HG03442 (cell line): ENCODE measurements around the gene CLDN6.

ENCODE experiments used
- ATAC-seq: cut with Tn5 transposase; IDR thresholded peaks from one replicate; pipeline ENCODE4 v1.9.1; 2021; ENCODE audit warnings: mild to moderate bottlenecking, moderate library complexity; ENCODE audit not compliant: unreplicated experiment

CLDN6 gene

GRCh38 chr16:2974319-2975056, 43.5 kb downstream of the CLDN6 start:
- no peak for ATAC-seq

DNA sequence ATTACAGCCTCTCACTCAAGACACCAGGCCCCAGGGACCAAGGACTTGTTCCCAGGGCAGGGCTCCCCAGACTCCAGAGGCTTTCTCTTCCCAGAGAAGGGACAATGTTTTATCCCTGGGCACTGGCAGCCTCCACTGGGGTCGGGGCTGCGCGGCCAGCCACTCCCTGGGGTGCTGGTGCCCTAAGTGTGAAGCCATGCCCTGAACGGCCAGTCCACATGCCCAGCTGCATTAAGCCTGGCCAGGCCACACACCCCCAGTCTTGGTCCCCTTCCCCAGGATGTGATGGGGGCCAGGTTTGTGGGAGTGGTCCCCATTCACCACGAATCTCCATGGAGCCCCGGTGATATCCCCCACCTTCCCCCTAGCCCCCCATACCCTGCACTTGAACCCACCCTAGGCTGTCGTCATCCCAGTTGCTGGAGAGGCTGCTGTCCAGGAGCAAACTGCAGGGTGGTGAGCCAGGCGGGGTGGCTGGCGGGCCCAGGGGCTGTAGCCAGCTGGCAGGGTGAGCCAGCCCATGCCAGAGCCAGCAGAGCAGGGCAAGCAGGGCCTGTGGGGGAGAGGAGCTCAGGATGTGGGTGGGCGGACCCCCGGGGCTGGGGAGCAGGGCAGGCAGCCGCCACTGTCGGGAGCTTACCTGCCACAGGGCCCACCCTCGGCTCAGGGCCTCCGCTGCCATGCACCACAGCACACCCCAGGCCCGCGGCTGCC, 44.2 kb downstream of the CLDN6 start:
- no peak for ATAC-seq

DNA sequence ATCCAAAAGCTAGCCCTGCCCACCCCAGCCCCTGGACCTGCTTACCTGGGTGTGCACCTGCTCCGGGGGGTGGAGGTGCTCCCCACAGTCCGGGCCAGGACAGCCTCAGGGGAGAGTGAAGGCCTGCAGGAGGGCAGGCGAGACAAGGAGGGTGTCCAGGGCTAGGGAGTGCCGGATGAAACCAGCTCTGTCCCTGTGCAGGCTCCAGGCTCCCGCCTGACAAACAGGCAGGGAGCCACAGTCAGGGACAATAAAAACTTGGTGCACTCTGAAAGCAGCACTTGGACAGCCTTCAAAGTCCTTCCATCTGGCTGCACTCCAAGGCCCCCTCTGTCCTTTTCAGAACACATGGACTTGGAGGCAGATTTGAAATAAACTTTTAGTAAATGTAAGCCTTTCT, 44.9 kb downstream of the CLDN6 start:
- no peak for ATAC-seq

DNA sequence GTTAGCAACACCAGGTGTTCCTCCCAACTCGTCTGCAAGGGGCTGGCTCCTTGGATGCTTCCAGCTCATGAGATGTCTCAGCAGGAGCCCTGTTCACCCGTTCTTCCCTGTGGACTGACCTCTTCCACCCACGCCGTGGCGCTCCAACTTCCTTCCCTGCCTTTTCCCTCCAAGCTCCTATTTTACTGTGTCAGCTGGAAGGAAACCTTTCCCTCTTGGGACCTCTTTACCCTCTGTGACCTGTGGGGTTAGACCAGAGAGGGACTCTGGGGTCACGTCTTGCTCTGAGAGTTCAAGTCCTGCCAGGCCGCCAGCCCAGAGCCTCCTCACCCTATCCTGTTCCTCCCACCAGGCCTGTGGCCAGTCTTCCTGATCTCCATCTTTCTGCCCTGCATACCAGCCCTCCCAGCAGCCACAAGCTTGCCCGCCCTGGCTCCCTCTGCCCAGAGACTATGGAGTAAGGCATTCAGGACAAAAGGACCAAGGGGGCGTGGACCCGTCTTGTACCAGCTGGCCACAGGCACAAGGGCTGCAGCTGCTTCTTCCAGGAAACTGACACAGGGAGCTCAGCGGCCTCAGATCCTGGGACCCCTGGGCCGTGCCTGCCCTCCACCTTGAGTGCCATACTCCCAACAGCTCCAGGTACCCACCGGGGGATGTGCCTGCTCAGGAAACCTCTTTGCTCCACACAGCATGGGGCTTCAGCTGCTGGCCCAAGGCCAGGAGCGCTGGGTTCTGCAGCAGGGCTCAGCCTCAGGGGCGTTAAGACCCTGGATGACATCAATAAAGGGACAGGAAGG, 45.8 kb downstream of the CLDN6 start:
- ATAC-seq, result no peak

DNA sequence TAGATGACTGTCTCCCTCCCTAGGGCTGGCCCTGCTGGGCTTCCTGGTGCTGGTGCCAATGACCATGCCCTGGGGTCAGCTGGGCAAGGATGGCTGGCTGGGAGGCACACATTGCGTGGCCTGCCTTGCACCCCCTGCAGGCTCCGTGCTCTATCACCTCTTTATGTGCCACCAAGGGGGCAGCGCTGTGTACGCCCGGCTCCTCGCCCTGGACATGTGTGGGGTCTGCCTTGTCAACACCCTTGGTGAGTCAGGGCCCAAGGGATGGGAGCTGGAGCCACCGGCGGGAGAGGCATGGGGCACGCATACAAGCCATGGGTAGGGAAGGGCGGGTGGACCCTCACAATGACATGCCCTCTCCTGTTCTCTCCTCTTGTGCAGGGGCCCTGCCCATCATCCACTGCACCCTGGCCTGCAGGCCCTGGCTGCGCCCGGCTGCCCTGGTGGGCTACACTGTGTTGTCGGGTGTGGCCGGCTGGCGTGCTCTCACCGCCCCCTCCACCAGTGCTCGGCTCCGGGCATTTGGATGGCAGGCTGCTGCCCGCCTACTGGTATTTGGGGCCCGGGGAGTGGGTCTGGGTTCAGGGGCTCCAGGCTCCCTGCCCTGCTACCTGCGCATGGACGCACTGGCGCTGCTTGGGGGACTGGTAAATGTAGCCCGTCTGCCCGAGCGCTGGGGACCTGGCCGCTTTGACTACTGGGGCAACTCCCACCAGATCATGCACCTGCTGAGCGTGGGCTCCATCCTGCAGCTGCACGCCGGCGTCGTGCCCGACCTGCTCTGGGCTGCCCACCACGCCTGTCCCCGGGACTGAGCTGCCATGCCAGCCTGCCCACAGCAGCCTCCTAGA, 46.6 kb downstream of the CLDN6 start:
- ATAC-seq, result no peak

- no peak for ATAC-seq
Measured at GRCh38 chr16:2970563-2970962, 47.4 kb downstream of the CLDN6 start.

- peak; percentile 27 for ATAC-seq
Measured at GRCh38 chr16:2969545-2970521, 48.1 kb downstream of the CLDN6 start.

GRCh38 chr16:2968738-2969544, 49.0 kb downstream of the CLDN6 start, which contains the start of gene PAQR4:
Gene PAQR4 (plus strand): TSS chr16:2969348. CDS start chr16:2969675, 327 bp downstream.
- peak; percentile 63 for ATAC-seq

- ATAC-seq, result no peak
Measured at GRCh38 chr16:2968368-2968737, 49.6 kb downstream of the CLDN6 start.

DNA sequence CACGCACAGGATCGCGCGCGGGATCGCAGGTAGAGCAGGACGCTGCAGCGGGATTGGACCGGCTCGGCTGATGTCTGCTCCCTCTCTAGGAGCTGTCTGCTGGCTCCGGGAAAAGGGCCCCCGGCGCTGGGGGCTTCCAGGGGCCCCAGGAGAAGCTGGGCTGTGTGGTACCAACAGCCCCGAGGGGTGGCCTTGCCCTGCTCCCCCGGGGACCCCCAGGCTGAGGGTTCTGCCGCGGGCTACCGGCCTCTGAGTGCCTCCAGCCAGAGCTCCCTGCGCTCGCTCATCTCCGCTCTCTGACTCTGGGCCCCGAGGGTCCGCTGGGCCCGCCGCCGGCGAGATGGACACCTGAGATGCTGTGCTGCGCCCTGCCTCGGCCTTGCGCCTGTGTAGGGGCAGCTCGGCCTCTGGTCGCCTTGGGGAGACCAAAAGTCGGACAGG, 50.2 kb downstream of the CLDN6 start:
- ATAC-seq, result no peak

- no peak for ATAC-seq
Measured at GRCh38 chr16:2967211-2967631, 50.8 kb downstream of the CLDN6 start.

GRCh38 chr16:2966808-2967191, 51.2 kb downstream of the CLDN6 start:
- no peak for ATAC-seq

DNA sequence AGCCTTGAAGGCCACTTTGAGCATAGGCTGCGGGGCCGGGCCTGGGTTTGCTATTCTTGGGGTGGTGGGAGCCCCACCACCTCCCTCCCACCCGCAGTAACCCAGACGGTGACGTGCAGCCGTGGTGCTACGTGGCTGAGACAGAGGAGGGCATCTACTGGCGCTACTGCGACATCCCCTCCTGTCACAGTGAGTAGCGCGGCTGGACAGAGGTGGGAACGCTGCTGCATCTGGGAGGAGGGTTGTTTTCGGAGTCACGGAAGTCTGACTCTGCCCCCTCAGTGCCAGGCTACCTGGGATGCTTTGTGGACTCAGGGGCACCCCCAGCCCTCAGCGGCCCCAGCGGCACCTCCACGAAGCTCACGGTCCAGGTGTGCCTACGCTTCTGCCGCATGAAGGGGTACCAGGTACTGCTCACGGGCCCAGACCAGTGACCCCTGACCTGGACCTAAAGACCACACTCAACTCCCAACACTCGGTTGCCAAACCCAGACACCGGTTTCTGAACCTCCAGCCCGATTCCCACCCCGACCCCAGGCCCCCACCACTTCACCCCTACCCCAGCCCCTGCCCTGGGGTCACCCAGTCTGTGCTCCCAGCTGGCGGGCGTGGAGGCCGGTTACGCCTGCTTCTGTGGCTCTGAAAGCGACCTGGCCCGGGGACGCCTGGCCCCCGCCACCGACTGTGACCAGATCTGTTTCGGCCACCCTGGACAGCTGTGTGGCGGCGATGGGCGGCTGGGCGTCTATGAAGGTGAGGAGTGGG, 51.8 kb downstream of the CLDN6 start:
- ATAC-seq, result no peak
